GOT3 (cell line): ENCODE data around the gene NRDC.

Source experiments
- DNase-seq: peaks from one replicate; lab custom pipeline; 2025; ENCODE audit warnings: mixed read lengths; lab: John Stamatoyannopoulos, UW

The NRDC gene, protein sequence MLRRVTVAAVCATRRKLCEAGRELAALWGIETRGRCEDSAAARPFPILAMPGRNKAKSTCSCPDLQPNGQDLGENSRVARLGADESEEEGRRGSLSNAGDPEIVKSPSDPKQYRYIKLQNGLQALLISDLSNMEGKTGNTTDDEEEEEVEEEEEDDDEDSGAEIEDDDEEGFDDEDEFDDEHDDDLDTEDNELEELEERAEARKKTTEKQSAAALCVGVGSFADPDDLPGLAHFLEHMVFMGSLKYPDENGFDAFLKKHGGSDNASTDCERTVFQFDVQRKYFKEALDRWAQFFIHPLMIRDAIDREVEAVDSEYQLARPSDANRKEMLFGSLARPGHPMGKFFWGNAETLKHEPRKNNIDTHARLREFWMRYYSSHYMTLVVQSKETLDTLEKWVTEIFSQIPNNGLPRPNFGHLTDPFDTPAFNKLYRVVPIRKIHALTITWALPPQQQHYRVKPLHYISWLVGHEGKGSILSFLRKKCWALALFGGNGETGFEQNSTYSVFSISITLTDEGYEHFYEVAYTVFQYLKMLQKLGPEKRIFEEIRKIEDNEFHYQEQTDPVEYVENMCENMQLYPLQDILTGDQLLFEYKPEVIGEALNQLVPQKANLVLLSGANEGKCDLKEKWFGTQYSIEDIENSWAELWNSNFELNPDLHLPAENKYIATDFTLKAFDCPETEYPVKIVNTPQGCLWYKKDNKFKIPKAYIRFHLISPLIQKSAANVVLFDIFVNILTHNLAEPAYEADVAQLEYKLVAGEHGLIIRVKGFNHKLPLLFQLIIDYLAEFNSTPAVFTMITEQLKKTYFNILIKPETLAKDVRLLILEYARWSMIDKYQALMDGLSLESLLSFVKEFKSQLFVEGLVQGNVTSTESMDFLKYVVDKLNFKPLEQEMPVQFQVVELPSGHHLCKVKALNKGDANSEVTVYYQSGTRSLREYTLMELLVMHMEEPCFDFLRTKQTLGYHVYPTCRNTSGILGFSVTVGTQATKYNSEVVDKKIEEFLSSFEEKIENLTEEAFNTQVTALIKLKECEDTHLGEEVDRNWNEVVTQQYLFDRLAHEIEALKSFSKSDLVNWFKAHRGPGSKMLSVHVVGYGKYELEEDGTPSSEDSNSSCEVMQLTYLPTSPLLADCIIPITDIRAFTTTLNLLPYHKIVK

GRCh38 chr1:51878616-51879336 is at the start of gene NRDC:
Gene NRDC (minus strand): TSS chr1:51878727. CDS start chr1:51878615, 112 bp downstream.
- peak; percentile 97 for DNase-seq

GRCh38 chr1:51927029-51927428 is 48.5 kb upstream of the NRDC start:
- DNase-seq: no peak

DNA sequence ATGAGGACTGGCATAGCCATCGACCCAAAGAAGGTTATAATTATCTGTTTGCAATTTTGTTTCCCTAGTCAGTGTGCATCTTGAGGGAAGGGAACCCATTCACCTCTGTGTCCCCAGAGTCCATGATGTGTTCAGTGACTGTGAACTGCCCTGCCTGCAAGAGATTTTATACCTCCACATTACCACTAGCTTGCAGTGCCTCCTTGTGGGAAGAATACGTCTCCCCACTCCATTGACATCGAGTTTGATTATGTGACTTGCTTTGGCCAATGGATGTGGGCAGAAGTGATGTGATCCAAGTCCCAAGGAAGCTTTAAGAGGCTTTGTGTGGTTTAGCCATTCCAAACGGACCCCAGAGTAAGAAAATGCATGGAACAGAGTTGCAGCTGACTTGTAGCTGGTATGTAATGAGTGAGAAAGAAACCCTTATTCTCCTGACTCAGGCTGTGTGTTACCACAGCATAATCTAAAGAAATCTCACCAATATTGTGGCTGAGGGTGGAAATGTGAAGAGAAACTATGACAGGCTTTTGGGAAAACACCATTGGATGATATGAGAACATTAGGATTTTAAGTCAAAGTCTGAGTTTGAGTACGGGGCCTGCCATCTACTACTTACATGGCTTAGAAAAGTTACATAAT is 47.8 kb upstream of the NRDC start:
- no peak for DNase-seq

DNA sequence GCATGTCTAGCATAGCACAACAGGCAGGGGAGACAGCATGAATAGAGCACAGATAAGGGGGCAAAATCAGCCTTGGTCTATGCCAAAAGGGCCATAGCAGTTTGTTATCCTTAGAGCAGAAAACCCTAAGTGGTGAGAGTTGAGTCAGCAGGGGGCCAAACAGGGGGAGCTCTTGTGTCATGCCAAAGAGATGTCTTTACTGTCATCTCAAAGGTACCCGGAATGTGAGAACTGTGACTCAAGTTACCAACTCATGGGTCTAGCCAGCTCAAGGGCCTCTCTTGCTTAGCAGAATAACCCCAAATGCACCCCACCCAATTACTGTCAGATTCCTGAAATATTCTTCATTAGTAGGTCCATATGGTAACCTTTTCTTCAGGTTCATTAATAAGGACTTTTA is 45.9 kb upstream of the NRDC start:
- DNase-seq: no peak

GRCh38 chr1:51922040-51922439 is 43.5 kb upstream of the NRDC start:
- no peak for DNase-seq

- DNase-seq: no peak
Measured at GRCh38 chr1:51920130-51920529, 41.6 kb upstream of the NRDC start.

DNA sequence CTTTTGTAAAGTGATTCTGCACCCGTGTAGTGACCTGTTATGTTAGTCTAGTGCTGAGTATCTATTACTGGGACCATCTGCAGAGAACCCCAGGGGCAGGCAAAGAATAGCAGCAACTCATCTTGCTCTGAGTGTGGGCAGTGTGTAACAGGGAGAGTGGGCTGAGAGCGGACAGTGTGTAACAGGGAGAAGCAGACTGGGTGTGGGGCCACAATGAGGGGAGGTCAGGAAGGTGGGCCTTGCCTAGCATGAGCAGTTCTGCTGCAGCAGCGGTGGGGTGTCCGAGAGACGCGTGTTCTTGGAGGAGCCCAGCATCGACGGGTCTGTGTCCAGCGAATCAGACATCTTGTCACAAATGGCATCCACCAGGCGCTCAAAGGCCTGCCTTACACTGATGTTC is 41.2 kb upstream of the NRDC start:
- DNase-seq: no peak

DNA sequence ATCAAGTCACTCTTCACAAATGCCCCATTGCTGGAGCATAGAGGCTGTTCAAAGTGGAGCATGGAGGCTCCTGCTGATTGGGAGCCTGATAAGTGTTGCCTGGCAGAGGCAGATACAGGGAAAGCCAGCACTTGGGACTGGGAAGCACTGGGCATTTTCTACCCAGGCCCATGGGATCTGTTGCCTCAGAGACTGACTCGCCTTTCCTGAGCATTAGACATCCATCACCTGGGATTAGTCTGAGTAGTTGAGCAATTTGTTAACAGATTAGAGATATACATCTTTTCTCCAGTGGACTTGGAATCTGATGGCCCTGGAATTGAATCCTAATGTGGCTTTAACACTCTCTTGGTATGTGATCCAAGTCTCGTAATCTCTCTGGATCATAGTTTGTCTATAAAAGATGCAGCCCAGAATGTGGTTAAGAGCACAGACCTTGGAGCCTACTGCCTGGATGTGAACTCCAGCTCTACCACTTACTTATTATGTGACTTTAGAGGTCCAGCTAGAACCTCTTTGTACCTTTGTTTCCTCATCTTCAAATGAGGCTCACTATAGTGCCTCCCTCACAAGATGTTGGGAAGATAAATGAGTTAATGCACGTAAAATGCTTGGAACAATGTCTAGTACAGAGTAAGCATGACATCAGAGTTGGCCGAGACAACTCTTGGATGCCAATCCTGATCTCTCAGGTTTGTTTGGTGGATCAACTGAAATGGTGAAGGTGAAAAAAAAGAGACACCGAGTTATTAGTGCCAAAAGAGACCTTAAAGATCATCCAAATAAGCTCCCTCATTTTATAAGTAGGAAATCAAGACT is 38.3 kb upstream of the NRDC start:
- DNase-seq: no peak

- no peak for DNase-seq
Measured at GRCh38 chr1:51915951-51916350, 37.4 kb upstream of the NRDC start.

DNA sequence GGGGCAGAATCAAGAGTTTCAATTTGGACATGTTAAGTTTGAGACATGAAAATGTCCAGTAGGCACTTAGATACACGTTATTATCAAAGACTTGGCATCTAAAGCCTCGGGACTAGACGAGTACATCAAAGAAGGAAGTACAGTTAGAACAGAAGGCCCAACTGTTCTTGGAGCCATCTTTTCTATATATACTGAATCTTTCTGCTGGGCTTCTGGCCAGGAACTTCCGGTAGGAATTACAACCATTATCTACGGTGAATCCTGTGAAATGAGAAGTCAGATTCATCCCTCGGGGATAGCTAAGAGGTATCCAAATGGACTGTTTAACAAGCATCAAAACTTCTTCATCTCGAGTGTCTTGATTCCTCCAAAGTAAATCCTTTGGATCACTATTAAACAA is 34.4 kb upstream of the NRDC start:
- no peak for DNase-seq

DNA sequence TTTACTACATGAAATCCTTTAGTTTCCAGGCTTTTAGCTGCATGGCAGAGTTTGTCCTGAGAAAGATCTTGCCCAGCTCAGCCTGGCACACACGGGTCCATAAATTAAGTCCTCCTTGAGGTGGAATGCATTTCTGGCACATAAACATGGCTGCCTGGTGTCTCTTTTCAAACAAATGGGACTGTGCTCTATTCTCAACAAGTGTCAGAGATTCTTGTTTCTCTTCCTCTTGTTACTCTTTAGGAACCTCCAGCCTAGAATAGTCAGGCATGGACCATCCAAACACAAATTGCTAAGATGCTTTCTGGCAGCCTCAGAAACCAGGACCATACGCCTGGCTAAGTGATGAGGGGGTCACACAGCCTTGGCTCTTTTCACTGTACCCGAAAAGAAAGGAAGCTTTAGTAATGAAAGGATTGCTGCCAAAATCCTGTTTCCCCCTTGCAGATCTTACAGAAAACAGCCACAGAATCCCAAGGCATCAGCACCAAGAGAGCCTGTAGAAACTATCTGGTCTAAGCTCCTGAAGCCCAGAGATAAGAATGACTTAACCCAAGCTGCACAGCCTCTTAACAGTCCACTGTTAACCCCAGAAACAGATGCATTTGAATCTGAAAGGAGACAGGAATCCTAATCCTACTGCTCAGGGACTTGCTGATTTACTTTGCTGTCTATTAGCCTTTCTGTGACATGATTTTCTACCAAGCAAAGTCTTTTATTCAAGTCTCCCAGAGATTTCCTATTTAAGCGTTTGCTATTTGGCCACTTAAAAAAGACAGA is 31.9 kb upstream of the NRDC start:
- DNase-seq: no peak

DNA sequence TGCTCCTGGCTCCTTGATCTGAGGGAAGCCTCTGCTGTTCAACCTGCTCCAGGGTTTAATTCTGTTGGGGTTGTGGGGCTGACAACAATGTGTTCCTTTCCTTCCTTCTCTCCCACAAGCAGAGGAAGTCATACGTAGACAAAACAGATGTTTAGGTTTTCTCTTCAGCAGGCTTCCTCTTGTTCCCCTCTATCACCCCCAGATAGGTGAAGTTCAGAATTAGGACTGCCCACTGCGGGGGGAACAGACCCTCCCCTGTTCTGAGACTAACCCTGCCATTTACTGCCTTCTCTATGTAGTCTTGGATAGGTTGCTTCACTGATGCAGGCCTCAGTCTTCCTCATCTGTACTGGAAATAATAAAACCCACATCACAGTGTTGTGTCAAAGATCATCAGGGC is 30.0 kb upstream of the NRDC start:
- DNase-seq: no peak

GRCh38 chr1:51907079-51907702 is 28.7 kb upstream of the NRDC start:
- no peak for DNase-seq

DNA sequence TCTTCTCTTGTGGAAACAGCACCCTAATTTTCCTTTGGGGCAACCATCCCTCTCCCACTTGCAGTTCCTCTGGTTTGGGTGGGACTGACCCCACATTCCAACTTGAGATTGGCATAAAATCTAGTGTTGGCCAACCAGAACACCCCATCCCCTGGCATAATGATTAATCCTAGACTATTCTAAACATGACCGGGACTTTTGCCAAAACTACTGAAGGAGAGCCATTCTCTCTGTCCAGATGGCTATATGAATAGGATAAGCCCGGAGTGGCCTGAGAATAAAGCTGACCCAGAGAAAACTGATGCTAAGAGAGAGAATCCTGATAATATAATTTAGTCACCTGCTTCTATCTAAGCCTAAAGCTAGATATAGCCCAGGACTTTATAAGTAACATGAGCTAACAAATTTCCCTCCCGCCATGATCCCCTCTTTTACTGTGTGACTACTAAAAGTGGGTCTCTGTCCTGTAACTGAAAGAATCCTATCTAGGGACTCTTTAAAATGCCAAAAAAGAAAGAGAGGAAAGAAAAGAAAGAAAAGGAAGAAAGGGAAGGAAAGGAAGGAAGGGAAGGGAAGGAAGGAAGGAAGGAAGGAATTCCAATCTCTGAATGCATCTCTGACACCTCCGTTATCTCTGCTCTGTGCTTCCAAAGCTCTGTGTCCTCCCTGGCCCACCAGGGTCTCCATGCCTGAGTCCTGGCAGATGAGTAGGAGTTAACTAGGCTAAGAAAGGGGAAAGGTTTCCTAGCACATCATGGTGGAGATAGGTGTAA is 28.0 kb upstream of the NRDC start:
- no peak for DNase-seq

DNA sequence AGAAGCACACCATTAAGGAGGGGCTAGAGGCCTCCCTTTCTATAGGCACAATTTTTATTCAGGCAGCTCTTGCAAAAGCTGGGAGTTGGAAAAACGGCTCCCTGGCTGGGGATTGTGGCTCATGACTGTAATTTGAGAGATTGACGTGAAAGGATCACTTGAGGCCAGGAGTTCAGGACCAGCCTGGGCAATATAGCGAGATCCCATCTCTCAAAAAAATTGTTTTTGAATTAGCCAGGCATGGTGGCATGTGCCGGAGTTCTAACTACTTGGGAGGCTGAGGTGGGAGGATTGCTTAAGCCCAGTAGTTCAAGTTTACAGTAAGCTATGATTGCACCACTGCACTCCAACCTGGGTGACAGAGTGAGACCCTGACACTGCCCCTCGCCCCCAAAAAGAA is 23.9 kb upstream of the NRDC start:
- DNase-seq: no peak

DNA sequence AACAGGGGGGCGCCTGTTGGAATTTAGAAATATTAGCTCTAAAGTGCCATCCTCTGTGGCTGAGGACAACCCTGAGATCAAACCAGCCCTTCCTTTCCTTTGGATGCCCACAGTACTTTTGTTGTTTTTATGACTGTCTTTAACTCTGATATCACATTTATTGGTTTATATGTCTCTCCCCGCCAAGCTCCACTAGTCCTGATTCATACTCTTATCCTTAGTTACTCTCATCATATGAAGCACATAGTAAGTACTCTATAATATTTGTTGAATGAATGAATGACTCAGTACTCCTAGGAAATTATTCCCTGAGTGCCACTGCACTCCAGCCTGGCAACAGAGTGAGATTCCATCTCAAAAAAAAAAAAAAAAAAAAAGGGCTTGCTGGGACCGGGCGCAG is 22.6 kb upstream of the NRDC start:
- DNase-seq: no peak

DNA sequence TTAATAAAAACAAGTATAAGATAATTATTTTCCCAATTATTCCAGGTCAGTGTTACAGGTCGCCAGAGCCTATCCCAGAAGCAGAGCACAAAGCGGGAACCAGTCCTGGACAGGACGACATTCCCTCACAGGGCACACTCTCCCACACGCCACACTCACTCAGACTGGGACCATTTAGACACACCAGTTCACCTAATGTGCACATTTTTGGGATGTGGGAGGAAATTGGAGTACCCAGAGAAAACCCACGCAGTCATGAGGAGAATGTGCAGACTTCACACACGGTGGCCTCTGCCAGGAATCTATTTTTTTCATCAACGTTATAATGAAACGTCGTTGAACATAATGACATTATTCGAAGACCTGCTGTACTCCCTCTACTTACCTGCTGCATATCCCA is 20.5 kb upstream of the NRDC start:
- DNase-seq: no peak

GRCh38 chr1:51898090-51898734 is 19.7 kb upstream of the NRDC start:
- DNase-seq: no peak
